HUES48 (cell line): ENCODE data around the gene TMEM232.
A peak's percentile ranks its signal among the peaks of the same experiment; 100 is the strongest.
"Not testable (repeated sequence)": the region's sequence is repeated elsewhere in the genome, so short reads cannot be mapped to it uniquely, and the experiment has no call there.

Experiments used
- H3K27ac ChIP-seq: one replicate; pipeline ENCODE4 v1.7.0; 2013; ENCODE audit warnings: low read depth, low read length, inconsistent platforms
- H3K27me3 ChIP-seq: 2 replicates; pipeline ENCODE4 v1.6.1; 2013; ENCODE audit warnings: mild to moderate bottlenecking, low read length; ENCODE audit not compliant: control insufficient read depth, insufficient read depth
- H3K36me3 ChIP-seq: 2 replicates; pipeline ENCODE4 v1.6.1; 2013; ENCODE audit warnings: low read length; ENCODE audit not compliant: control insufficient read depth, insufficient read depth
- H3K4me1 ChIP-seq: 2 replicates; pipeline ENCODE4 v1.6.1; 2013; ENCODE audit warnings: mild to moderate bottlenecking, low read length; ENCODE audit not compliant: control insufficient read depth, insufficient read depth
- H3K4me3 ChIP-seq: 2 replicates; pipeline ENCODE4 v1.5.1; 2013; ENCODE audit warnings: mild to moderate bottlenecking, low read depth, low read length
- H3K9ac ChIP-seq: 2 replicates; pipeline ENCODE4 v1.6.1; 2013; ENCODE audit warnings: mild to moderate bottlenecking, low read depth, low read length, moderate library complexity
- H3K9me3 ChIP-seq: 2 replicates; pipeline ENCODE4 v1.6.1; 2013; ENCODE audit warnings: low read length; ENCODE audit not compliant: control insufficient read depth, insufficient read depth

Gene TMEM232

GRCh38 chr5:110738812-110739651 is 12.6 kb upstream of the TMEM232 start, which contains the start of gene SLC25A46:
Gene SLC25A46, plus strand, starts transcription at chr5:110739007. Its CDS starts 113 bp downstream, at chr5:110739120.
- Histone ChIP-seq H3K27ac (peak within 1 kb of the TSS; percentile 48), H3K4me3 (peak within 1 kb of the TSS; percentile 93), H3K27me3 (no peaks in the 10 kb centered on the region; the same call in none of the 2 replicates), H3K4me1 (no peaks in the 10 kb centered on the region), H3K36me3 (no peaks in the 10 kb centered on the region), H3K9ac (peak within 1 kb of the TSS; percentile 47), H3K9me3 (no peaks in the 10 kb centered on the region)

GRCh38 chr5:110738503-110738811 is 12.0 kb upstream of the TMEM232 start:
- H3K9me3 ChIP-seq, result no peaks in the 10 kb centered on the region
- no peak overlapping the region for H3K27ac ChIP-seq
- no peaks in the 10 kb centered on the region for H3K36me3 ChIP-seq
- no peaks in the 10 kb centered on the region for H3K4me1 ChIP-seq
- no peak overlapping the region for H3K9ac ChIP-seq
- H3K4me3 ChIP-seq, result peak overlapping the region; percentile 93
- no peaks in the 10 kb centered on the region; the same call in none of the 2 replicates for H3K27me3 ChIP-seq

DNA sequence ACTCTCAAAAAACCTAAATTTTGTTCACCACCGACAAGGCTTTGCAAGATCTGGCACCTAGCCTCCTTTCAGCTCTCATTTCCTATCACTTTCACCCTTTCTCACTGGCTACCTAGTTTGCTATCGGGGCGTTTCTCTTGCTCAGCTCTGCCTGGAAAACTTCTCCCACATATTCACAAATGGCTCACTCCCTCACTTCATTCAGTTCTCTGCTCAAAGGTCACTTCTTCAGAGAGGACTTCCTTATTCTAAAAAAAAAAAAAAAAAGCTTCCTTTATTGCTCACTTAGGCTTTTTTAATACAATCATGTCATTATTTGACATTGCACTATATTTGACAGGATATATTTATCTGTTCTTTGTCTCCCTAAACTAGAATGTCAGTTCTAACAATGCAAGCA is 10.3 kb upstream of the TMEM232 start:
- H3K4me1 ChIP-seq, result no peaks in the 10 kb centered on the region
- H3K36me3 ChIP-seq, result no peaks in the 10 kb centered on the region
- H3K9ac ChIP-seq, result no peak overlapping the region
- H3K27ac ChIP-seq, result no peak overlapping the region
- H3K27me3 ChIP-seq, result no peaks in the 10 kb centered on the region; the same call in none of the 2 replicates
- H3K9me3 ChIP-seq, result no peaks in the 10 kb centered on the region; the same call in 1 of the 2 replicates
- no peak overlapping the region for H3K4me3 ChIP-seq

DNA sequence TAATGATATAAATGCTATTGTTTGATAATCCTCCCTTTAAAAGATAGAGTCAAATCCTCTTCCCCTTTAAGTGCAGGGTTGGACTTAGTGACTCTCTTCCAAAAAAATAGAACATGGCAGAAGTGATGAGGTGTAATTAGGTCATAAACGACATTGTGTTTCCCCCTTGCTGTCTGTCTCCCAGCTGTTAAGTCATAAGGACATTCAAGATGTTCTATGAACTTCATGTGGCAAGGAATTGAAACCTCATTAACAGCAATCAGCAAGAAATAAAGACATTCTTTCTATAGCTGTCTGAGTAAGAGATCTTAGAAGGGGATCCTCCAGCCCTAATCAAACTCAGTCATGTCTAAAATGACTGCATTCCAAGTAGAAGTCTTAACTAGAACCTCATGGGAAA is 9.1 kb upstream of the TMEM232 start:
- no peak overlapping the region for H3K4me3 ChIP-seq
- H3K27ac ChIP-seq, result no peak overlapping the region
- H3K9ac ChIP-seq, result no peak overlapping the region
- no peaks in the 10 kb centered on the region for H3K36me3 ChIP-seq
- H3K9me3 ChIP-seq, result no peaks in the 10 kb centered on the region; the same call in 1 of the 2 replicates
- H3K4me1 ChIP-seq, result no peaks in the 10 kb centered on the region
- H3K27me3 ChIP-seq, result no peaks in the 10 kb centered on the region; the same call in none of the 2 replicates

GRCh38 chr5:110734101-110734500 is 7.6 kb upstream of the TMEM232 start:
- Histone ChIP-seq H3K9ac (no peak overlapping the region), H3K36me3 (no peaks in the 10 kb centered on the region), H3K4me1 (no peaks in the 10 kb centered on the region), H3K27ac (no peak overlapping the region), H3K27me3 (no peaks in the 10 kb centered on the region; the same call in none of the 2 replicates), H3K9me3 (no peaks in the 10 kb centered on the region; the same call in 1 of the 2 replicates), H3K4me3 (no peak overlapping the region)

GRCh38 chr5:110731499-110731898 is 5.0 kb upstream of the TMEM232 start:
- not testable (repeated sequence) for H3K27me3 ChIP-seq, H3K36me3 ChIP-seq, H3K4me1 ChIP-seq, H3K9me3 ChIP-seq, H3K27ac ChIP-seq, H3K9ac ChIP-seq, H3K4me3 ChIP-seq

GRCh38 chr5:110727025-110727314 is 499 bp upstream of the TMEM232 start:
- Histone ChIP-seq H3K9ac (no peak overlapping the region), H3K27ac (no peak overlapping the region), H3K27me3 (no peaks in the 10 kb centered on the region), H3K9me3 (no peaks in the 10 kb centered on the region; the same call in 1 of the 2 replicates), H3K36me3 (no peaks in the 10 kb centered on the region), H3K4me3 (peak overlapping the region; percentile 68), H3K4me1 (no peaks in the 10 kb centered on the region; the same call in 1 of the 2 replicates)

GRCh38 chr5:110718311-110718710 is 8.2 kb downstream of the TMEM232 start:
- no peak overlapping the region for H3K4me3 ChIP-seq
- no peak overlapping the region for H3K27ac ChIP-seq
- no peaks in the 10 kb centered on the region for H3K27me3 ChIP-seq
- no peaks in the 10 kb centered on the region for H3K4me1 ChIP-seq
- no peak overlapping the region for H3K9ac ChIP-seq
- no peaks in the 10 kb centered on the region for H3K9me3 ChIP-seq
- H3K36me3 ChIP-seq, result no peaks in the 10 kb centered on the region

DNA sequence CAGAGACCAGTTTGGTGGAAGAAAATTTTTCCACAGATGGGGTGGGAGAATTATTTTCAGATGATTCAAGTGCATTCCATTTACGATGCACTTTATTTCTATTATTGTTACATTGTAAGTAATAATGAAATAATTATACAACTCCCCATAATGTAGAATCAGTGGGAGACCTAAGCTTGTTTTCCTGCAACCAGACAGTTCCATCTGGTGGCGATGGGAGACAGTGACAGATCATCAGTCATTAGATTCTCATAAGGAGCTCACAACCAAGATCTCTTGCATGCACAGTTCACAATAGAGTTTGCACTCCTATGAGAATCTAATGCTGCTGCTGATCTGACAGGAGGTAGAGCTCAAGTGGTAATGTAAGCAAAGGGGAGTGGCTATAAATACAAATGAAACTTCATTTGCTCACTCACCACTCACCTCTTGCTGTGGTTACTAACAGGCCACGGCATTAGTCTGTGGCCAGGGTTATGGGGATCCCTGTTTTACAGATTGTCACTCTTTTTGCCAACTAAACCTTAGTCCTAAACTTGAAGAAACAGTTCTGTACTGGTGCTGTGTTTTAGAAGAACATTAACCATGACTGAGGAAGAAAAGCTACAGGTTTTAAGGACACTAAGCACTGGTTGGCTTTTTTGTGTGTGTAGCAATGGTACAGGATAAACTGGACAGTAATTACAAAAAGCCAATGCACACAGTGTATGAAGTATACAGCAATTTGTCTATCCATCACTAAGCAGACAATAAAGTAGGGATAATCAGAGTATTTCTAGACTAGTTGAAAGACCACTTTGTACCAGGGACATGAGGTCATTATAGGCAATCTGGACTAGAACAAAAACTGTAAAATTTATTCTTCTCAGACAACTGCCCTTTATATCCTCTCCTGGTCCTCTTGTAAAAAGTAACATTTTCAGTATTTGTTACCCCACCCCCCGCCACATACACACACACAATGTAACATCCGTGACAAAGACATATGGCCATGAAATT is 9.9 kb downstream of the TMEM232 start:
- no peaks in the 10 kb centered on the region for H3K27me3 ChIP-seq
- H3K9ac ChIP-seq, result no peak overlapping the region
- no peak overlapping the region for H3K4me3 ChIP-seq
- no peaks in the 10 kb centered on the region for H3K9me3 ChIP-seq
- H3K4me1 ChIP-seq, result no peaks in the 10 kb centered on the region
- H3K27ac ChIP-seq, result no peak overlapping the region
- no peaks in the 10 kb centered on the region for H3K36me3 ChIP-seq

- Histone ChIP-seq H3K4me1 (no peaks in the 10 kb centered on the region), H3K9me3 (no peaks in the 10 kb centered on the region), H3K36me3 (no peaks in the 10 kb centered on the region), H3K27ac (no peak overlapping the region), H3K27me3 (no peaks in the 10 kb centered on the region), H3K4me3 (no peak overlapping the region), H3K9ac (no peak overlapping the region)
These were observed 19.1 kb downstream of the TMEM232 start for GRCh38 chr5:110707260-110707844.
